ENCODE data around the gene C10orf105.

Gene C10orf105

GRCh38 chr10:71739358-71739900 is 19.9 kb upstream of the C10orf105 start:
- Histone ChIP-seq H3K36me3 (ENCODE audit: control insufficient read depth, insufficient read depth, low read length) (no peaks in the 10 kb centered on the region), H3K79me2 (no peaks in the 10 kb centered on the region), H3K9me3 (ENCODE audit: control insufficient read depth, low read length) (no peaks in the 10 kb centered on the region), H2AFZ (no peak overlapping the region), H3K9ac (no peak overlapping the region), H3K4me2 (ENCODE audit: low read length) (no peak overlapping the region), H3K27me3 (ENCODE audit: control insufficient read depth, insufficient read depth, low read length) (no peaks in the 10 kb centered on the region), H3K4me1 (no peaks in the 10 kb centered on the region), H3K4me3 (ENCODE audit: low read depth, low read length) (no peak overlapping the region), H3K27ac (no peak overlapping the region)
- TF ChIP-seq, protein P1, sequence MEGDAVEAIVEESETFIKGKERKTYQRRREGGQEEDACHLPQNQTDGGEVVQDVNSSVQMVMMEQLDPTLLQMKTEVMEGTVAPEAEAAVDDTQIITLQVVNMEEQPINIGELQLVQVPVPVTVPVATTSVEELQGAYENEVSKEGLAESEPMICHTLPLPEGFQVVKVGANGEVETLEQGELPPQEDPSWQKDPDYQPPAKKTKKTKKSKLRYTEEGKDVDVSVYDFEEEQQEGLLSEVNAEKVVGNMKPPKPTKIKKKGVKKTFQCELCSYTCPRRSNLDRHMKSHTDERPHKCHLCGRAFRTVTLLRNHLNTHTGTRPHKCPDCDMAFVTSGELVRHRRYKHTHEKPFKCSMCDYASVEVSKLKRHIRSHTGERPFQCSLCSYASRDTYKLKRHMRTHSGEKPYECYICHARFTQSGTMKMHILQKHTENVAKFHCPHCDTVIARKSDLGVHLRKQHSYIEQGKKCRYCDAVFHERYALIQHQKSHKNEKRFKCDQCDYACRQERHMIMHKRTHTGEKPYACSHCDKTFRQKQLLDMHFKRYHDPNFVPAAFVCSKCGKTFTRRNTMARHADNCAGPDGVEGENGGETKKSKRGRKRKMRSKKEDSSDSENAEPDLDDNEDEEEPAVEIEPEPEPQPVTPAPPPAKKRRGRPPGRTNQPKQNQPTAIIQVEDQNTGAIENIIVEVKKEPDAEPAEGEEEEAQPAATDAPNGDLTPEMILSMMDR (IDR thresholded peaks at IDR 0.05), result no peak

DNA sequence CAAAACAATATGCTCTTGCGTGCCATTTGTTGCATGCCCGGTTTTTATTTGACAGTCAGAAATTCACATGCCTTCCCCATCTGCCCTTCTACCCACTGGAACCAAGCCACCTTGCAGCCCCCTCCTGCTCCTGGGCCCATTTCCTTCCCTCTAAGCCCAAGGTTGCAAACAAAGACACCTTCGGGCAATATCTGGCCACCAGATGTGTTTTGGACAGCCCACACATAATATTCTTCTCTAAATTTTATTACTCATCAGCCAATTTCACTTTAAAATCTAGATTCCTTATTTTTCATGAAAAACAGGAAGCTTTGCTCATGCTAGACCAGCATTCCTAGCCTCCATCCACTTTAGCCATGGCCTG is 18.2 kb upstream of the C10orf105 start:
- H3K79me2 ChIP-seq, result no peaks in the 10 kb centered on the region
- H3K9ac ChIP-seq, result no peak overlapping the region
- no peak overlapping the region for H2AFZ ChIP-seq
- no peaks in the 10 kb centered on the region for H3K4me1 ChIP-seq
- no peaks in the 10 kb centered on the region for H3K27me3 ChIP-seq (ENCODE audit: control insufficient read depth, insufficient read depth, low read length)
- H3K27ac ChIP-seq, result no peak overlapping the region
- TF ChIP-seq, protein P1 (IDR thresholded peaks at IDR 0.05), result no peak
- H3K4me2 ChIP-seq (ENCODE audit: low read length), result no peak overlapping the region
- H3K4me3 ChIP-seq (ENCODE audit: low read depth, low read length), result no peak overlapping the region
- H3K36me3 ChIP-seq (ENCODE audit: control insufficient read depth, insufficient read depth, low read length), result no peaks in the 10 kb centered on the region
- no peaks in the 10 kb centered on the region for H3K9me3 ChIP-seq (ENCODE audit: control insufficient read depth, low read length)

DNA sequence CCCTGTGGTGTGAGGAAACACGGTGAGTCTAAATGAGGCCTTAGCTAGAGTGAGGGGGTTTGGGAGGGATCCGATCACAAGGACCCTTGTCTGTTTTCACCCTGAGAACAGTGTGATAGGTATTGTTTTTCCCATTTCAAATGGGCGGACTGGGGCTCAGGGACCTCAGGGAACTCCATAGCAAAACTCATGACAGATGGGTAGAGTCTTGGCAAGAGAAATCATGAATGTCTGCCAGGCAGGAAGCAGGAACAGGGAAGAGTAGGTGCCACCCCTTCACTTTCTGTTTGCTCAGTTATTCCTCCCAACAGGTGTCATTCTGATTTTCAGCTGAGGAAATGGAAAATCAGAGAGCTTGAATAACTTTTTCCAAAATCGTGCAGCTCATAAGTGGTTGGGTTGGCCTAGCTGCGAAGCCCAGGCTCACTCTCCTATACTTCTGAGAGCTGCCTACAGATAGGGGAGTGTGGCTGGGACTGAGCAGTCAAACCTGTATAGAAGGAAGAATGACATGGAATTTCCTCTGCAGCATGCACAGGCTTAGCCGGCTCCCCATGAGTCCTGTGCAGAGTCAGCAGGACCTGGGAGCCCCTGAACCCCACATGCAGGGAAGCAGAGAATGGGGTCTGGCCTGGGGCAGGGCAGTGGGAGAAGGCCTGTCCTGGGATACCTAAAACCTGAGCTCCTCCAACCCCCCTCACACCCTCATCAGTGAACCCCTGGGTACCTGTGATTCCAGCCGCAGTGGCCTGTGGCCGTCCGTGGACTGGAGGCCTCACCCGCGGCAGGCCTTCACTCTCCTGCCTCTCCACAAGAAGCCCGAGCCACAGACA is 17.6 kb upstream of the C10orf105 start:
- H3K79me2 ChIP-seq, result no peaks in the 10 kb centered on the region
- no peaks in the 10 kb centered on the region for H3K36me3 ChIP-seq (ENCODE audit: control insufficient read depth, insufficient read depth, low read length)
- no peaks in the 10 kb centered on the region for H3K4me1 ChIP-seq
- no peak overlapping the region for H3K9ac ChIP-seq
- H3K4me3 ChIP-seq (ENCODE audit: low read depth, low read length), result no peak overlapping the region
- no peaks in the 10 kb centered on the region for H3K27me3 ChIP-seq (ENCODE audit: control insufficient read depth, insufficient read depth, low read length)
- TF ChIP-seq, protein P1 (IDR thresholded peaks at IDR 0.05), result no peak
- no peak overlapping the region for H3K4me2 ChIP-seq (ENCODE audit: low read length)
- H2AFZ ChIP-seq, result no peak overlapping the region
- H3K27ac ChIP-seq, result no peak overlapping the region
- no peaks in the 10 kb centered on the region for H3K9me3 ChIP-seq (ENCODE audit: control insufficient read depth, low read length)

DNA sequence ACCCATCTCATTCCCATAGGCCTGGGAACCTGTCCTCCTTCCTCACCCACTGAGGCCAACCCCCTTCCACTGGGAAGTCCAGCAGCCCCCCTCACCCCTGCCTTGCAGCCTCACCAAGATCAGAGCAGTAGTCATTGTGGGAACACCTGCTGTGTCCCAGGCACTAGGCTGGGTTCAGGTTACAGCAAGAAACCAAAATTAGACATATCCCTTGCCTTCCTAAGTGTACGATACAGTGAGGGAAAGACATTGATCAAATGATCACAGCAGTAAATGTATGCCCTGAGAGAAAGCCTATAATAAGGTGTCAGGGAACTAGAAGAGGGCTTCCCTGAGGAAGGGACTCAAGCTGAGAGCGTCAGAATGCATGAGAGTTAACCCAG is 17.0 kb upstream of the C10orf105 start:
- H3K27ac ChIP-seq, result no peak overlapping the region
- H3K9ac ChIP-seq, result no peak overlapping the region
- no peak overlapping the region for H3K4me2 ChIP-seq (ENCODE audit: low read length)
- no peak overlapping the region for H2AFZ ChIP-seq
- no peaks in the 10 kb centered on the region for H3K36me3 ChIP-seq (ENCODE audit: control insufficient read depth, insufficient read depth, low read length)
- H3K79me2 ChIP-seq, result no peaks in the 10 kb centered on the region
- no peak overlapping the region for H3K4me3 ChIP-seq (ENCODE audit: low read depth, low read length)
- TF ChIP-seq, protein P1 (IDR thresholded peaks at IDR 0.05), result no peak
- no peaks in the 10 kb centered on the region for H3K9me3 ChIP-seq (ENCODE audit: control insufficient read depth, low read length)
- H3K4me1 ChIP-seq, result no peaks in the 10 kb centered on the region
- H3K27me3 ChIP-seq (ENCODE audit: control insufficient read depth, insufficient read depth, low read length), result no peaks in the 10 kb centered on the region

All from parathyroid adenoma (tissue), 2 donors.